TTC549 (cell line): Measurements from ENCODE around the gene HPCA.

ENCODE experiments used
- FAIRE-seq: peaks from 2 replicates; lab custom pipeline; 2012; peaks lifted over from hg19 to GRCh38; lab: Jason Lieb, UNC

HPCA gene

DNA sequence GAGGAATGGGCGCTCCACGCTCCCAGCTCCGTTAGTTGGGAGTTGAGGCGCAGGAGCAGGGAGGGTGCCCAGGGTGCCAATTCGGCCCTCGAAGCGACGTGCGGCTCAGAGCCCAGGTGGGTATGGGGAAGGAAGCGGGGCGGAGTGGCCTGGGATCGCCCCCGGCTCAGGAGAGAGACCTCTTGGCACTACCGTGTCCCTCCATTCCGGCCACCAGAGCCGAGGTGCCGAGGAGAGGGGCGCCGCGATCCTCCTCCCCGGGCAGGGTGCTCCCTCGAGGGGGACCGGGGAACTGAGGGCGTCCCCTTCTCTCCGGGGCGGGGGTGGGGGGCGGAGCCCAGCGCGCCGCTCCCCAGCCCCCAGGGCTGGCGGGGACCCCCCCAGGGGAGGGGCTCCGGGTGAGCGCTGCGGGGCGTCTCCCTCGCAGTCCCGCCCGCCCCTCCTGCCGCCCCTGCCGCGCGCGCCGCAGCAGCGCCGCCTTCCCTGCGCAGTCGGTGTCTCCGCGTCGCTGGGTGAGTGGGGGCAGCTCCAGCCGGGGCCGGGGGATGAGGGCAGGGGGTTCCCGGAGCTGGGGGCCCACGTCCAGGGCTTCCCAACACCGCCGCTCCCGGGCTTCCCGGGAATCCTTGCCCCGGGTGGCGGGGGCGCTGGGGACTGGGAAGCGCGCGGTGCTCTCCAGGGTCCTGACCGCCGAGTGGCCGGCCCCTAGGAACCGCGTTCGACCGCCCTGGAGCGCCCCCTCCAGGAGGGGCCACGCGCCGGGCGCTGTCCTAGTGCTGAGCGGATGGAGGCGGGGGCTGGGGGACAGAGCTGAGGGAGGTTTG, at the start of gene HPCA:
HPCA (plus strand) TSS at position 488 of the 824 bp plus-strand sequence. CDS start 2,408 bp downstream, outside the sequence.
- no peak for FAIRE-seq

- FAIRE-seq, result no peak
These were observed 37.8 kb upstream of the HPCA start for GRCh38 chr1:32848354-32849063.

- FAIRE-seq, result no peak
These were observed 30.3 kb upstream of the HPCA start for GRCh38 chr1:32855861-32856617.

GRCh38 chr1:32858136-32858535, 28.2 kb upstream of the HPCA start:
- FAIRE-seq, result no peak

DNA sequence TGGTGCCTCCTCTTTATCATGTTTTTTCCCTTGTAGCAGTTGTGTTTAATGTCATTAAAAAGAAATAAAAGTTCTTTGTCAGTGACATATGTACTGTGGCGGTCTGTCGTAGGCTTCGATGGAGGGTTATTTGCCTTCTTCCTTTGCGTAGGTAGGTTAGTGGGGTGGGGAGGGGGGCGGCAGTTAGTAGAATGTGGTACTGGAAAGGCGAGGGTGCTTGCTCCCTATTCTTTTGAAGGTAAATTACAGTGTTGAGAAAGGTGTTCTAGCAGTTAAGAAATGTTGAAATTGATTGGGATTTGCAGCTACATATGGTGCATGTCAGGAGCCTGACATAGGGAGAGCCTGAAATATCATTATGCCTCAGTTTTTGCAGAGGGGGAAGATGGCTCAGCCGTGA, 27.5 kb upstream of the HPCA start:
- FAIRE-seq, result no peak

- no peak for FAIRE-seq
These were observed 26.4 kb upstream of the HPCA start for GRCh38 chr1:32859915-32860314.

DNA sequence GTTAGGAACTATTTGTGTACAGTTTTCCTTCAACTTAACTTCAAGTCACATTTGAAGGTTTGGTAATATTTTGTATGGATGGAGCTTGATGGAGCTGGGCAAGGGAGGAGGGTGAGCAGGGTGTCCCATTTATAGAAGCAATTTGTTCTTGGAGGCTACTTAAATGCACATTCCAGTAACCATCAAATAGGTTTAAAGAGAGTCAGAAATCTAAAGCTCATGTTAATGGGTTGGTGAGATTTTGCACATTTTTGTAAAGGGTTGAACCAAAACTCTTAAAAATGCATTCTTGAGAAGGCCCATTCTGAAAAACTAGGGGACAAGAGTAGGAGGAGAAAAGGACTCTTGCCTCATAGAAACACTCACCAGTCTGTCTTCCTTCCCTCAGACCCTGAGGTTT, 25.7 kb upstream of the HPCA start:
- no peak for FAIRE-seq

DNA sequence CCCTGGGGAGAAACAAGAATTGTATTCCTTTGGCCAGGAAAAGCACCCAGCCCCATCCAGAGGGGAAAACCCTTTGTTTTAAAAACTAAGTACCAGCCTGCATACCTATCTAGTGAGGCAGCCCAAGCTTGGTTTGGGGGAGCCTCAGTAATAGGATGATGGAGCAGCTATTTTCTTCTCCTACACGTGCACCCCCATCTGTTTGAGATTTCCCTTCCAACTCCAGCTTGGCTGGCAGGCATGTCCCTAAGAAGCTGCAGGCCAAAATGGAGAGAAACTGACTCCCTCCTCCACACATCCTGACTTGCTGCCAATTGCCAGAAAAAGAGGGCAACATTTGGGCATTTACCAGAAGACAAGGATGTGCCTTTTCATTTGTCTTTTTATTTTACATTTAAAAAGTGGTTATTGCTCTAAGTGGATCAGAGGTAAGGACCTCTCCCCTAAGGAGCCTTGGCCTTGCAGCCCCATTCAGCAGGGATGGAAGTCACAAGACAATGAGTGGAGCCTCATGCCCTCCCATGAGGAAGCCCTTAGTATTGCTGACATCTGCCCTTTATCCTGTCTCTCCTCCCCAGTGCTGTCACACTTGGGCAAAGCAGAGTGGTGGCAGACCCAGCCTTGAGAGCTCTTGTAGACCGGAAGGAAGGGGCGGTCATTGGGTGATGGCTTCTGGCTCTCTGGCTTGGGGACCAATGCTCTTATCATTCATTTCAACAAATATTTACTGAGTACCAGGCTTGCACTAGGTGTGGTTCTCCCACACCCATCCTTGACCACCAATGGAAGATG, 24.2 kb upstream of the HPCA start:
- no peak for FAIRE-seq

DNA sequence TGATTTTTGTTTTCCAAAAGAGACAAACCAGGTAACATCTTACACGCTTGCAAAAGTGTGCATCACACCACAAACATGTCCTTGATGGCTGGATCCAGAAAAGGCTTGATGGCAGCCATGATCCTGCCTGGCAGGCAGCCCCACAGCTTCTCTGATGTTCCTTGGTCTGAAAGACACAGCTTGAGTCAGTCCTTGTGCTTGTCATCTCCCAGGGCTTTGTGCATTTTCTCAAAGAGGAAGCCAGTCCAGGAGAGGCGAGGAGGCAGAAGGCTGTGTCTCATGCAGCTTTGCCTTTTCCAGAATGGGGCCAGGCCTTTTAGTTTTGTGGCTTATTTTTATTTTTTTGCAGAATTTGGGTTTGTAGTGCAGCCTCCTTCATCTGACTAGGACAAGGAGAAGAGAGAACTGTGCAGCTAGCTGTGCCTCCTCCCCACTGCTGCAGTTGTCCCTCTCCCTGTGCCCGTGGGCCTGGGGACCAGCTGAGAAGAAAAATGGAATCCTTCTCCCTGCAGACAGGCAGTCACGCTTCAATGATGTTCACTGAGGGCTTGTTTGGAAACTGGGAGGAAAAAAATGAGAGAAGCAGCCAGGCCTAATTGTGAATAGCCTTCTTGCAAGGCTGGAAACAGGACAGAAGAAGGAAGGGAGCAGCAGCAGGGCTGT, 22.9 kb upstream of the HPCA start:
- FAIRE-seq, result no peak

DNA sequence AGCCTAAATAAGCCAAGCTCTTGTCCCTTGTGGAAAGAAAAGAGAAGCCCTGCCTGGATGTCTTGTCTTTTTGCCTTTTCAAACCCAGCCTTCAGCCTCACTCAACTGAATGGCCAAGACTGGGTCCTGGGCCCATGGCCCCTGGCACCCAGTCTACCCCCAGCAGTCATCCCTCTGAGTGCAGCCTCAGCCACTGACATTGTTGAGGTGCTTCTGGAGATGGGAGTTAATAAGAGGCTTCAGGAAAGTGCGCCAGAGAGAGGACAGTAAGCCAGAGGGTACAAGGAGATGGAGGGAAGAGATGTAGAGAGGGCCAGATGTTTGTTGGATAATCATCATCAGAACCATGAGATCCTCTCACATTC, 22.4 kb upstream of the HPCA start:
- FAIRE-seq, result no peak

- FAIRE-seq, result no peak
These were observed 21.8 kb upstream of the HPCA start for GRCh38 chr1:32864375-32865019.

- FAIRE-seq, result no peak
These were observed 20.5 kb upstream of the HPCA start for GRCh38 chr1:32865639-32866405.

DNA sequence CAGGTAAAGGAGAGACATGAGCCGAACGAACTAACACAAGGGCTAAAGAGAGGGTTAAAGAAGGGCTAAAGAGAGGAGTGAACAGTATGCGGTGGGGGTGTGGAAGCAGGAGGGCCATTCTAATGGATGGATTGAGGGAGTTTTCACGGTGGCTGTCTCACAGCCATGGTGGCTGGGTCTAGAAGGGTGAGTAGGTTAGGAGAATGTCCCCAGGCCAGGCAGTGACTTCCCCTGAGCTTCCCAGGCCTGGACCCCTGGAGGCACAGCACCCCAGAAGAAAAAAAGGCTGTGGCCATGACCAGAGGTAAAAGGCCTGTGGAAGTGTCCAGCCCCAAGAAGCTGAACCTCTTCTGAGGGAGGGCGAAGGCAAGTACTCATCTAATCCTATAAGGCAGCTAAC, 19.1 kb upstream of the HPCA start:
- no peak for FAIRE-seq

GRCh38 chr1:32867671-32868070, 18.6 kb upstream of the HPCA start:
- FAIRE-seq, result no peak

DNA sequence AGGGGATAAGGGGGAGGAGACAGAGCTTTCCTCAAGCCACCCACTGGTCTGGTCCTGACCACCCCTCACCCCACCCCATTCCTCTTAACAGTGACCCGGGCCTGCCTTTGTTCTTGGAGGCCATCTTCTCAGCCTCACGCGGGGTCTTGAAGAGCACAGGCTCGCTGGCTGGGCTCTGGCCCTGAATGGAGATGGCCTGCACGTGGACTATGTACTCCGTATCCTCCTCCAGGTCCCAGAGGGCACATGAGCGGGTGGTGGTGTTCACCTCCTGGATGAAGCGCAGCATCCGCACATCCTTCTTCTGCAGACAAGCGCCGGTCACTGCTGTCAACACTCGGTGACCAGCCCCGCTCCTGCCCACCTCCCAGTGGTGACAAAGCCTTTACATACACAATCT, 18.2 kb upstream of the HPCA start:
- no peak for FAIRE-seq

GRCh38 chr1:32868806-32869455, 17.4 kb upstream of the HPCA start:
- FAIRE-seq, result no peak

GRCh38 chr1:32869923-32870614, 16.2 kb upstream of the HPCA start:
- FAIRE-seq, result no peak

DNA sequence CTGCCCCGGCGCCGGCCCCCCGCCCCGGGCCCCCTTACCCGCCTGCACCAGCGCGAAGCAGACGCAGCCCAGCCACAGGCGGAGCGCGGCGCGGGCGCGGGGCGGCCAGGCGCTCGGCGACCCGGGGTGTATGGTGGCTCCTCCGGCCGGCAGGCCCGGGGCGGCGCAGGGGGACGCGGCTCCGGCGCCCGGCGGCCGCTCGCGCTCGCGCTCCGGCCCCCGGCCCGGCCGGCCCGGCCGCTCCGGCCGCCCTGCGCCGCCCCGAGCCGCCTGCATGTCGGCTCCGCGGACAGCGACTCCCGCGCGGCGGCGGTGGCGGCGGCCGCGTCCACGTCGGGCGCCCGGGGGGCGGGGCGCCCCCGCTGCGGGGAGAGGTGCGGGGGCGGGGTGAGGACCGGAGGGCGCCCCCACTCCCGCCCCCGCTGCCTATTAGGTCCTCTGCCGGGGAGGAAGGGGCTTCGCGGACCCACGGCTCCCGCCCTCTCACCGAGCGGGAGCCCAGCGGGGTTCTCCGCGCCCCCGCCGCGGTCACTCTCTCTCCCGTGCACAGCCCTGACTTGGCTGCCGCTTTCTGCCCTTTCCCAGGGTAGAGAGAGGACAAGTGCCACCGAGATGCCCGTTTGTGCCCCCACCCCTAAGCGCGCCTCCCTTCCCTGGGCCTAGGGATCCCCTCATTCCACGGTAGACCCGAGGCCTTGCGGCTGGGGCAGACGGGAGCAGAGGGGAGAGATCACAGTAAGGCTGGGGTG, 15.5 kb upstream of the HPCA start, which contains the start of gene FNDC5:
FNDC5 (minus strand) TSS at position 298 of the 749 bp plus-strand sequence.
- no peak for FAIRE-seq
